ENCODE measurements around the gene GALNT1.

GRCh38 chr18:35580701-35581539, 620 bp upstream of the GALNT1 start:
- TF ChIP-seq EZH2phosphoT487 (conservative IDR thresholded peaks at IDR 0.05; ENCODE audit: low read length) (no peak), CTCF (IDR thresholded peaks at IDR 0.05; ENCODE audit: insufficient read depth, low read length, poor library complexity, severe bottlenecking) (no peak)

Measured in SU-DHL-6 (cell line).